ENCODE data around the gene H1-8. TPM values are rescaled to one million over a fixed set of nuclear protein-coding genes. Genes with fewer than 3 reads are reported as not detected.
"Not testable (repeated sequence)": the region's sequence is repeated elsewhere in the genome, so short reads cannot be mapped to it uniquely, and the experiment has no call there.

The H1-8 gene
- total RNA-seq, 1 donor from 2014 or later = not detected

DNA sequence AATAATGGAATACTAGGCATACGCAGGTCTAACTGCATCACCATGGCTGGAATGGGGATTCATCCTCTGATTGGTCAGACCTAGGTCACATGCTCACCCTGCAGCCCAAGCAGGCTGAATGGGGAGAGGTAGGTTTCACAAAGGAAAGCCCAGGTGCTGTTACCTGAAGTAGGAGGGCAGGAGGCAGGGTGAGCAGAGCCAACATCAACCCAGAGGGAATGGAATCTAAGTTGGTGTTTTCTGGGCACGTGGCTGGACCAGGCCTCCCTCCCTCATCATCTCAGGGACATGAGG is 6.7 kb upstream of the H1-8 start:
- Histone ChIP-seq H3K4me3 (ENCODE audit: low read depth, low read length) (no peak overlapping the region), H3K36me3 (ENCODE audit: control insufficient read depth, insufficient read depth, low read length) (no peaks in the 10 kb centered on the region), H3K27me3 (ENCODE audit: control insufficient read depth, insufficient read depth, low read length) (no peaks in the 10 kb centered on the region)
- TF ChIP-seq CTCF (IDR thresholded peaks at IDR 0.05; ENCODE audit: insufficient read depth, low read length, severe bottlenecking) = no peak
- DNase-seq (ENCODE audit: low read depth) (no peak), FAIRE-seq (no peak)

GRCh38 chr3:129536804-129537203 is 6.2 kb upstream of the H1-8 start:
- Histone ChIP-seq H3K4me3 (ENCODE audit: low read depth, low read length) (no peak overlapping the region), H3K36me3 (ENCODE audit: control insufficient read depth, insufficient read depth, low read length) (no peaks in the 10 kb centered on the region), H3K27me3 (ENCODE audit: control insufficient read depth, insufficient read depth, low read length) (no peaks in the 10 kb centered on the region)
- no peak for FAIRE-seq
- no peak for DNase-seq (ENCODE audit: low read depth)
- TF ChIP-seq CTCF (IDR thresholded peaks at IDR 0.05; ENCODE audit: insufficient read depth, low read length, severe bottlenecking) = no peak

- no peak for TF ChIP-seq CTCF (IDR thresholded peaks at IDR 0.05; ENCODE audit: insufficient read depth, low read length, severe bottlenecking)
- FAIRE-seq = no peak
- Histone ChIP-seq H3K4me3 (ENCODE audit: low read depth, low read length) (no peak overlapping the region), H3K36me3 (ENCODE audit: control insufficient read depth, insufficient read depth, low read length) (no peaks in the 10 kb centered on the region), H3K27me3 (ENCODE audit: control insufficient read depth, insufficient read depth, low read length) (peaks cover 3% of the 10 kb centered on the region)
- DNase-seq (ENCODE audit: low read depth) = no peak
Measured at GRCh38 chr3:129539206-129539605, 3.8 kb upstream of the H1-8 start.

DNA sequence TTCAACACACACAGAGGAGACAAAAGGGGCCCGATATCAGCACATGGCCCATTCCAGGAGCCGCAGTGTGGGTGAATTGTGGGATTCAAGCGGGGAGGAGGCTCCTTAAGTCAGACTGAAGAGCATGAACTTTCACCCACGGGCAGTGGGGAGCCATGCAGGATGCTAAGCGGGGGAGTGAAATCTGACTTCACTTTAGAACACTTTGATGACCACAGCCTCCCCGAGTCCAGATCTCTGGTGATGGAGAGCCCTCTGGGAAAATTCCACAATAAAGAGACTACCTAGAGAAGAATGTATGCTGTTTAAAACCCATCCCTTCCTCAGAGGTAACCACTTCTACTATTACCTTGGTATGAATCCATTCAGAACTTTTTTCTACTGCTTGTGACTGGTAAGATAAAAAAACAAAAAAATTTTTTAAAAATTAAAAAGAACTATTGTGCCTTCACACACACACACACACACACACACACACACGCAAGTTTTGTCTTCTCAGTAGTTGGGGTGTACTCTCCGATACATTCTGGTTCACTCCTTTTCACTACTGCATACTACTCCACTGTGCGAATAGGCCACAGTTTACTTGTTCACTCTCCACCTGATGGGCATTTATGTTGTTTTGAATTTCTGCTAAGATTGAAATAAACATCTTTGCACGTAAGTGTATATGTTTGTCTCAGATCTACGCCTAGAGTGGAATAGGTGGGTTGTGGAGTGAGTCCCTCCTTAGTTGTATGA is 2.0 kb upstream of the H1-8 start:
- H3K36me3 ChIP-seq (ENCODE audit: control insufficient read depth, insufficient read depth, low read length) = no peaks in the 10 kb centered on the region
- FAIRE-seq (no peak), DNase-seq (ENCODE audit: low read depth) (no peak)
- no peak for TF ChIP-seq CTCF (IDR thresholded peaks at IDR 0.05; ENCODE audit: insufficient read depth, low read length, severe bottlenecking)
- H3K27me3 ChIP-seq (ENCODE audit: control insufficient read depth, insufficient read depth, low read length) = peaks cover 3% of the 10 kb centered on the region
- no peak overlapping the region for H3K4me3 ChIP-seq (ENCODE audit: low read depth, low read length)

- H3K36me3 ChIP-seq (ENCODE audit: control insufficient read depth, insufficient read depth, low read length) = no peaks in the 10 kb centered on the region
- peaks cover 3% of the 10 kb centered on the region for H3K27me3 ChIP-seq (ENCODE audit: control insufficient read depth, insufficient read depth, low read length)
- DNase-seq (ENCODE audit: low read depth) (no peak), FAIRE-seq (no peak)
- H3K4me3 ChIP-seq (ENCODE audit: low read depth, low read length) = no peak overlapping the region
- no peak for TF ChIP-seq CTCF (IDR thresholded peaks at IDR 0.05; ENCODE audit: insufficient read depth, low read length, severe bottlenecking)
Measured at GRCh38 chr3:129542747-129543146, 228 bp upstream of the H1-8 start.

DNA sequence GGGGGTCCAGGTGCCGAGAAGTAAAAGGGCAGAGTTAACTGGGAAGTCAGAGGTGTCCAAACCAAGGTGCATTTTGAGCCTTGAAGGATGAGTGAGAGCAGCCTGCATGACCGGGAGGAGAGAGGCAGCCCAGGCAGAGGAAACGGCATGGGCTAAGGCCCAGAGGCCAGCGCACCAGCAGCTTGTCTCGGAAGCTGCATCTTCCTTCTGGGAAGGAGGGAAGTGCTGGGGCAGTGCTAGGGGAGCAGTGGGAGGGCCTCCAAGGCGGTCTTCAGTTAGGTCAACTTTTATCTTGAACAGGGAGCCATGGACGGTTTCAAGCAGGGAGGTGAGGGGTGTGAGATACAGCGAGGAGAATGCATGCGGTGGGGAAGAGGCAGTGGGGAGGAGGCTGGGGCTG is 1.0 kb downstream of the H1-8 start:
- FAIRE-seq (peak; percentile 36), DNase-seq (ENCODE audit: low read depth) (no peak)
- TF ChIP-seq CTCF (IDR thresholded peaks at IDR 0.05; ENCODE audit: insufficient read depth, low read length, severe bottlenecking) = no peak
- Histone ChIP-seq H3K4me3 (ENCODE audit: low read depth, low read length) (no peak overlapping the region), H3K27me3 (ENCODE audit: control insufficient read depth, insufficient read depth, low read length) (peaks cover 3% of the 10 kb centered on the region), H3K36me3 (ENCODE audit: control insufficient read depth, insufficient read depth, low read length) (no peaks in the 10 kb centered on the region)

DNA sequence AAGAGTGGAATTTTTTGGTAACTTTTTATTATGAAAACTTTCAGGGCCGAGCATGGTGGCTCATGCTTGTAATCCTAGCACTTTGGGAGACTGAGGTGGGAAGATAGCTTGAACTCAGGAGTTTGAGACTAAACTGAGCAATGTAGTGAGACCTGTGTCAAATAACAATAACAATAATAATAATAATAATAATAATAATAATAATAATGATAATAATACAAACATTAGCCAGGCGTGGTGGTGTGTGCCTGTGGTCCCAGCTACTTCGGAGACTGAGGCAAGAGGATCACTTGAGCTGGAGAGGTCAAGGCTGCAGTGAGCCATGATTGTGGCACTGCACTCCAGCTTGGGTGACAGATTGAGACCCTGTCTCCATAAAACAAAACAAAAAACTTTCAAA is 3.0 kb downstream of the H1-8 start:
- H3K27me3 ChIP-seq (ENCODE audit: control insufficient read depth, insufficient read depth, low read length); H3K4me3 ChIP-seq (ENCODE audit: low read depth, low read length); H3K36me3 ChIP-seq (ENCODE audit: control insufficient read depth, insufficient read depth, low read length); DNase-seq (ENCODE audit: low read depth); FAIRE-seq: not testable (repeated sequence)

Measured in bronchial epithelial cell (primary cell).